Mammary epithelial cell (primary cell): ENCODE measurements around the gene MS4A7.

ENCODE experiments used
- EZH2 ChIP-seq: IDR thresholded peaks from 2 replicates; pipeline ENCODE4 v1.6.1; 2012; ENCODE audit warnings: low read length, inconsistent platforms, borderline replicate concordance
- TF ChIP-seq, protein P1 (sequence below), 2 donors: IDR thresholded peaks in 1 of 2; conservative IDR thresholded peaks in 1 of 2; 2 replicates each; pipeline ENCODE4 v1.5.1; 2011 to 2012; ENCODE audit warnings: inconsistent platforms in 2 of 2, low read length in 2 of 2, mild to moderate bottlenecking in 2 of 2, control low read depth in 1 of 2, low read depth in 1 of 2; ENCODE audit not compliant: insufficient read depth in 1 of 2; ENCODE audit errors: extremely low read depth in 1 of 2

GRCh38 chr11:60433401-60433800 is 55.1 kb downstream of the MS4A7 start:
- TF ChIP-seq, protein P1, sequence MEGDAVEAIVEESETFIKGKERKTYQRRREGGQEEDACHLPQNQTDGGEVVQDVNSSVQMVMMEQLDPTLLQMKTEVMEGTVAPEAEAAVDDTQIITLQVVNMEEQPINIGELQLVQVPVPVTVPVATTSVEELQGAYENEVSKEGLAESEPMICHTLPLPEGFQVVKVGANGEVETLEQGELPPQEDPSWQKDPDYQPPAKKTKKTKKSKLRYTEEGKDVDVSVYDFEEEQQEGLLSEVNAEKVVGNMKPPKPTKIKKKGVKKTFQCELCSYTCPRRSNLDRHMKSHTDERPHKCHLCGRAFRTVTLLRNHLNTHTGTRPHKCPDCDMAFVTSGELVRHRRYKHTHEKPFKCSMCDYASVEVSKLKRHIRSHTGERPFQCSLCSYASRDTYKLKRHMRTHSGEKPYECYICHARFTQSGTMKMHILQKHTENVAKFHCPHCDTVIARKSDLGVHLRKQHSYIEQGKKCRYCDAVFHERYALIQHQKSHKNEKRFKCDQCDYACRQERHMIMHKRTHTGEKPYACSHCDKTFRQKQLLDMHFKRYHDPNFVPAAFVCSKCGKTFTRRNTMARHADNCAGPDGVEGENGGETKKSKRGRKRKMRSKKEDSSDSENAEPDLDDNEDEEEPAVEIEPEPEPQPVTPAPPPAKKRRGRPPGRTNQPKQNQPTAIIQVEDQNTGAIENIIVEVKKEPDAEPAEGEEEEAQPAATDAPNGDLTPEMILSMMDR (conservative IDR thresholded peaks at IDR 0.05 in 1 of 2, IDR thresholded peaks at IDR 0.05 in 1 of 2; ENCODE audit: extremely low read depth in 1 of 2, insufficient read depth in 1 of 2, low read depth in 1 of 2, low read length in 2 of 2), result no peak
- TF ChIP-seq EZH2, result no peak
